Activated naive CD4-positive, alpha-beta T cell treated with anti-CD3 and anti-CD28 coated beads for 36 hours (primary cell): ENCODE results near the gene TMEM167A. TPM values are rescaled to one million over a fixed set of nuclear protein-coding genes. Genes with fewer than 3 reads are reported as not detected.

Experiments used
- CTCF ChIA-PET: fragments of 350-600 bp; sonication (Branson Sonifier 250); formaldehyde crosslinking; loops from one replicate; lab custom pipeline; 2021; ENCODE audit warnings: antibody characterized with exemption; lab: Charles Lee
- DNase-seq: peaks from one replicate; pipeline ENCODE4 v3.0.0-alpha.2; 2020
- H3K27ac Mint-ChIP-seq: one replicate; pipeline ENCODE4 v1.8.0; 2021; ENCODE audit warnings: mild to moderate bottlenecking, mixed read lengths
- H3K27me3 Mint-ChIP-seq: one replicate; pipeline ENCODE4 v1.8.0; 2021; ENCODE audit warnings: low read depth, mixed read lengths
- H3K36me3 Mint-ChIP-seq: one replicate; pipeline ENCODE4 v1.8.0; 2021; ENCODE audit warnings: low read depth, mixed read lengths
- H3K4me1 Mint-ChIP-seq: one replicate; pipeline ENCODE4 v1.8.0; 2021; ENCODE audit warnings: low read depth, mixed read lengths
- H3K4me3 Mint-ChIP-seq: one replicate; pipeline ENCODE4 v1.8.0; 2021; ENCODE audit warnings: mild to moderate bottlenecking, moderate library complexity, mixed read lengths
- H3K9me3 Mint-ChIP-seq: one replicate; pipeline ENCODE4 v1.8.0; 2021; ENCODE audit warnings: mixed read lengths
- intact Hi-C: fragments of 100-400 bp; cut with micrococcal nuclease; formaldehyde crosslinking; loops from one replicate; pipeline ENCODE4 v1.15.1; 2023
- total RNA-seq, 2 experiments: library from RNA; stranded (reverse); gene quantifications; one replicate each; pipeline ENCODE4 v1.2.3, GENCODE V29; 2021

TMEM167A gene
- total RNA-seq, 2 experiments from 2014 or later: 58.8 to 64.4 TPM

DNA sequence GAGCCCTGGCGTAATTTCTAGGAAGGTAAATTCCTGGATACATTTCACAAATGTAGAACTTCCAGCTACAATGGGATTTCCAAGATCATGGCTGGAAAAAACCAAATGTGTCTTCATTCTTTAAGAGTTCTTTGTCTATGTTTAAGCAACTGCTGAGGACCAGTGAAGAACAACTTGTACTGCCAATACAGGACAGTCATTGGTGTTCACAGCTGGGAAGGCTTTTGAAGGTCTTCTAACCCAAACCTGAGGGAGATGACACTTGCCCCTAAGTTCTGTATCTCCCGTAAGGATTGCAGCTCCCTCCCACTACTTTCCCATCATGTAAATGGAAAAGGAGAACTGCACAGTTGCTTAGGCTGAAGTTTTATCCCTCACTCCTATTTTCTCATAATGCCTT, 28.4 kb downstream of the TMEM167A start:
- H3K27ac Mint-ChIP-seq: no peak overlapping the region
- DNase-seq: no peak
- no peaks in the 10 kb centered on the region for H3K27me3 Mint-ChIP-seq
- no peaks in the 10 kb centered on the region for H3K4me1 Mint-ChIP-seq
- CTCF ChIA-PET: no interaction called here
- H3K36me3 Mint-ChIP-seq: peaks cover 27% of the 10 kb centered on the region
- H3K4me3 Mint-ChIP-seq: no peak overlapping the region
- intact Hi-C loops: no loop called here
- no peaks in the 10 kb centered on the region for H3K9me3 Mint-ChIP-seq

DNA sequence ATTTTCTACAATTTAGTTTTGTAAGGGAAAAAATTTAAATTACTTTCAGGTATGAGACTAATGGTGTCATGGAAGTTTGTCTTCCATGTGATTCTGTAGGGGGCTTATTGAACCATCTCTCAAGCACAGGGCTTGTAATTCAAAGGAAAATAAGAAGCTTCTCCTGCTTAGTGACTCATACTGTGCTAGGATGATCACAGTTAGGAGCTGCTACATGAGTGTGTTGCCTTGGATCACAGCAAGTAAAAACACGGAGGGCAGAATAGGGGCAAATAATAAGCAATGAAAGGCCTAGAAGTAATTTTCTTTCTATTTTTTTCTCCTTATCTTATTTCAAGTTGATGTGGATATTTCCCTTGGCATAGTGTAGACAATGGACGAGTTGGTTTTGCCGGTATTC, 28.9 kb downstream of the TMEM167A start:
- intact Hi-C loops: no loop called here
- no peaks in the 10 kb centered on the region for H3K9me3 Mint-ChIP-seq
- CTCF ChIA-PET: no interaction called here
- H3K4me1 Mint-ChIP-seq: no peaks in the 10 kb centered on the region
- no peak overlapping the region for H3K27ac Mint-ChIP-seq
- H3K36me3 Mint-ChIP-seq: peaks cover 27% of the 10 kb centered on the region
- no peak overlapping the region for H3K4me3 Mint-ChIP-seq
- no peaks in the 10 kb centered on the region for H3K27me3 Mint-ChIP-seq
- DNase-seq: no peak

DNA sequence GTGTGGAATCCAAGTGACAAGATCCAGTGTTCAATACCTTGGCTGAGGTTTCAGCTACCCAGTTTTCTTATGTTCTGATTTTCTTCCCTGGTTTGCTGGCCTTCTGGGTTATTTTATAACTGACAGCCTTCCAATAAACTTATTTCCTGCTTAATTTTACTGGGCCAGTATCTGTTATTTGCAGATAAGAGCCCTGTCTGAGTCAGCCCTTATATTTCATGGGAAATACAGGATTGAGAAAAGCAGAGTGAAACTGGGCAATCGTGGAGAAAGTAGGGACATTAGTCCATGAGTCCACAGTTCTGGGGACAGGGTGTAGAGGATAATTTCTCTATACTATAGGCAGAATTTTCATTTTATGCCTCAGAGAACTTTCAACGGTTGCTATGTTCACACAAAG, 32.3 kb downstream of the TMEM167A start:
- CTCF ChIA-PET: no interaction called here
- H3K27ac Mint-ChIP-seq: no peak overlapping the region
- H3K27me3 Mint-ChIP-seq: no peaks in the 10 kb centered on the region

DNA sequence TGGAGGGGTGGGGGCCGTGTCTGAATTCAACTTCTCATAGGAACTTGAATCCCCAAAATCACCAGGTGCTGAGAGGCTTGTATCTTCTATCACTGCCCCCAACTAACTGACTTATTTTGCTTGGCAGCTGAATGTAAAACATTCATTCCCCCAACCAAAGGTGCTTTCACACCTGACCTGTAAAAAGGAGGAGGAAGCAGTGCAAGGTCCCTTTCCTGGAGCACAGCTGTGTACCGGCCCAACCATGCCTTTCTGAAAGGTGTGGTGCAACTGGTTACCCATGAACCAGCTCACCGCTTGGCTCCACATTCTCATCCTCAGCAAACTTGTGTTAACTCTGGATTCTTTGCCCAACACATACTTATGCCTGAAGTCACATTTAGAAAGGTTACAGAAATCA, 34.7 kb downstream of the TMEM167A start:
- no peaks in the 10 kb centered on the region for H3K9me3 Mint-ChIP-seq
- CTCF ChIA-PET: no interaction called here
- no peak for DNase-seq
- intact Hi-C loops: no loop called here
- no peak overlapping the region for H3K4me3 Mint-ChIP-seq
- no peaks in the 10 kb centered on the region for H3K27me3 Mint-ChIP-seq
- peaks cover 7% of the 10 kb centered on the region for H3K4me1 Mint-ChIP-seq
- H3K36me3 Mint-ChIP-seq: peaks cover 16% of the 10 kb centered on the region
- no peak overlapping the region for H3K27ac Mint-ChIP-seq

More for the DNA sequence above, 32.3 kb downstream of the TMEM167A start:
- Mint-ChIP-seq H3K4me3 (no peak overlapping the region), H3K36me3 (peaks cover 20% of the 10 kb centered on the region), H3K4me1 (no peaks in the 10 kb centered on the region), H3K9me3 (no peaks in the 10 kb centered on the region)
- intact Hi-C loops: no loop called here
- no peak for DNase-seq

DNA sequence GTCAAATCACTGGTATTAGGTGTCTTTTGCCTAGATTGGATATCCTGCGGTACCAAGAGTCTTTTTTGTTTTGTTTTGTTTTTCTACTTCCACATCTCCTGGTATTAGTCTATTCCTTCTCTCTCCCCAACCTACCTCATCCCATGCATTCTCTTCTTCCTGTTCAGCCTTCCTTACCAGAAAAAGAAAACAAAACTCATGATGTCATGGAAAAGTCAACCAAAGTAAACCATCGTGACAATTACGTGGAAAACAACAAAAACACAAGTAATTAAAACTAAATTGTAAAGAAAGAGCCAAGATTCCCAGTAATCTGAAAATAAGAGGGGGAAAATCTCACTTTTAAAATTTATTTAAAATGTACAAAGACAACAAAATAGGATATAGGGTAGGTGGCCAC, 38.3 kb downstream of the TMEM167A start:
- Mint-ChIP-seq H3K36me3 (peaks cover 11% of the 10 kb centered on the region), H3K4me1 (peaks cover 13% of the 10 kb centered on the region), H3K9me3 (no peaks in the 10 kb centered on the region), H3K4me3 (no peak overlapping the region), H3K27ac (no peak overlapping the region), H3K27me3 (no peaks in the 10 kb centered on the region)
- intact Hi-C loops: no loop called here
- DNase-seq: no peak
- CTCF ChIA-PET: no interaction called here

DNA sequence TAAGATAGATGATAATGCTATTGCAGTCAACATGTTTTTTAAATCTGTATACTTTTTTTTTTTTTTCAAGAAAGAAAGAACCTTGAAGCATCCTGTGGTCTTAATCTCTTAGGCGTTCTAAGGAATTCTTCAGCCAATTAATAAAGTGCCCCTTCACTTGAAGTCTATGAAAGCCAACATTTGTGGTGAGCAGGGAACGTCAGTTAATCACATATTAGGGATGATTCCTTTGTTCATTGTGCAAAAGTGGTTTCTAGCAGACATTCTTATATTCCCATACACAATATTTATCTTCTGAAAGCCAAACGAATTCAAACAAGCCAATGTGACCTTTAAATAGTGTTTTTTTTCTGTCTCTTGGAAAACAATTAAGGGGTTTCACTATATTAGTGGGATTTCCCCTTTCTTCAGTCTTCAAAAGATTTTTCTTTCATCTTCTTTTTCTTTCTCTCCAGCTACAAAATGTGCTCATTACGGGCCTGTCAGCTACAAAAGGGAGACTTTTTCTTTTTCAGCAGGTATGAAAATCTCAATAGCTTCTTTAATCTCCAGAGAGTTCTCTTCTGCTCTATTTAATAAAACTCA, 40.1 kb downstream of the TMEM167A start:
- H3K4me1 Mint-ChIP-seq: peaks cover 13% of the 10 kb centered on the region
- intact Hi-C loops: no loop called here
- no peaks in the 10 kb centered on the region for H3K9me3 Mint-ChIP-seq
- H3K27me3 Mint-ChIP-seq: no peaks in the 10 kb centered on the region
- no peak for DNase-seq
- no peak overlapping the region for H3K27ac Mint-ChIP-seq
- H3K36me3 Mint-ChIP-seq: peaks cover 2% of the 10 kb centered on the region
- CTCF ChIA-PET: interaction anchor here (0.6 kb wide), 2 partner anchors 441 to 1543 kb away, joined by 4 to 6 read pairs; no protein-coding TSS in a partner anchor
- no peak overlapping the region for H3K4me3 Mint-ChIP-seq

DNA sequence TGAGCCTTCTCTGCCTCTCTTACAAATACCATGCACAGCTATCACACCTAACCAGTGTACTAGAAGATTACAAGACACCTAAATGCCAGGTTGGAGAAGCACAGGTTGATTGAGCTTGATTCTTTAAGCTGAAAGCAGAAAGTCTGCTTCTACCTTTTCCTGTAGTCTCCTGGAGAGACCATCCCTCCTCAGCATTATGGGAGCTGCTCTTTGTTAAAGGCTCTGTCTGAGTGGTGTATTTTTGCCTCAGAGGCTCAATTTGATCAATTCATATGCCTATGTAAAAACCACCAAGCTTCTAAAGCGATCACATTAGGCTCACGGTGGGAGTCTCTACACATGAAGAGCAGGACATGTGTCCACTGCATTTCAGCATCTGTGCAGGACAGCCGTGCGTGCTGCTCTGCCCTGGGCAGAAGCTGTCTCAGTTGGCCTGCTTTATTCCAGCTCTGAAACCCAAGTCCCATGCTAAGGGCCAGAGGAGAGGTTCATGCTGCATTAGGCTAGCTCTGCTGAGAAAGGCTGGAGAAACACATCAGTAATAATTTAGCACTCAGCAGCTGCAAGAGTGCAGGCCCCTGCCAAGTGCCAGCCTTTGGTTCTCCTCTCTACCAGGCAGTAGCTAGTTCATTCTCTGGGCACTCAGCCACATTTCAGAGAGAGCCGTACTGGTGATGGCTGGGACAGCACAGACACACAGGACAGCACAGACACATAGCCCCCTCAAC, 41.7 kb downstream of the TMEM167A start:
- Mint-ChIP-seq H3K27me3 (no peaks in the 10 kb centered on the region), H3K36me3 (peaks cover 2% of the 10 kb centered on the region), H3K4me1 (peaks cover 13% of the 10 kb centered on the region), H3K27ac (no peak overlapping the region), H3K4me3 (no peak overlapping the region), H3K9me3 (no peaks in the 10 kb centered on the region)
- no peak for DNase-seq
- CTCF ChIA-PET: no interaction called here
- intact Hi-C loops: no loop called here

DNA sequence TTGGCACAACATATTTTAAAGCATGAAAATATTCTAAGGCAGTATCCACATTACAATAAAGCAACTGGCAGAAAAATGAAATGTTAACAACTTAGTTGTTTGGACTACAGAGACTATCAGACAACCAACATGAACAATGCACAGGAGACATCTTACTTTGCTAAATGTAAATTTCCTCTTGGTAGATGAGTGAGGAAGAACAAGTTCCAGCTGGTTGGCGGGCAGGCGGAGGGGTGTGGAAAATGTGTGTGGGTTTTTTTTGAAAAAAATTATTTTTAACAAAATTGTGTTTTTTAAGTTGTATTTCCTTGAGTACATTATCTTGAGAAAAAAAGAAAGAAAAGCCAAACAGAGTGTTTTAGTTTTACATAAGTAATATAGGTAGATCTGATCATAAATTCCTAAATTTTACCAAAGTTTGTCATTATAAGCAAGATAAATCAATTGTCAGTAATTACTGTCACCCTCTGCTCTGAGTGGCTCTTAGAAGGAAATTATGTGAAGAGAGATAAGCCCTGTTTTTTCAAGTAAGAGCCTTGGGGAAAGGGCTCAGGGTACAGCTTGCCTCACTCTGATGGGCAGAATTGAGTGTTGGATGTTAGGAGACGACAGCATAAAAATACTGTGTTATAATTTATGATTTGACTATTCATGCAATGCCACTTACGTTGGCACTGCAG, 42.5 kb downstream of the TMEM167A start:
- intact Hi-C loops: no loop called here
- no peaks in the 10 kb centered on the region for H3K27me3 Mint-ChIP-seq
- H3K4me1 Mint-ChIP-seq: peaks cover 13% of the 10 kb centered on the region
- CTCF ChIA-PET: no interaction called here
- peaks cover 2% of the 10 kb centered on the region for H3K36me3 Mint-ChIP-seq
- H3K4me3 Mint-ChIP-seq: no peak overlapping the region
- H3K27ac Mint-ChIP-seq: no peak overlapping the region
- no peak for DNase-seq
- H3K9me3 Mint-ChIP-seq: no peaks in the 10 kb centered on the region

DNA sequence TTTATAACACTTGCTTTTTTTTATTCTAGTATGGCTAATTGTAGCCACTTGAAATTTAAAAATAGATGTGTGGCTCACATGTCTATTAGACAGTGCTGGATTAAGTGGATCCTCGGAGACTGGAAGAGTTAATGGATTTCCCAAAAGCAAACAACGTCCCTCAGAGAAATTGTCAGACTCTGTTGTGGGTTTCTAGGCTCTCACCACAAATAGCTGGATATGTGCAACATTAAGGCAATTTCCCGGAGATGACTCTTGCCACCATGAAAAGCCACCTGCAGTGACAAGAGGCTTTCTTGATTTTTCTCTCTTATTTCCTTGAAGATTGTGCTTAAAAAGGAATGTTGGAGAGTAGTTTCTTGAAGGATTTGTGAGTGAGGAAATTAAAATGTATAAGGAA, 43.2 kb downstream of the TMEM167A start:
- Mint-ChIP-seq H3K36me3 (peaks cover 2% of the 10 kb centered on the region), H3K4me1 (peaks cover 13% of the 10 kb centered on the region), H3K27me3 (no peaks in the 10 kb centered on the region), H3K9me3 (no peaks in the 10 kb centered on the region), H3K27ac (no peak overlapping the region), H3K4me3 (no peak overlapping the region)
- intact Hi-C loops: no loop called here
- CTCF ChIA-PET: no interaction called here
- no peak for DNase-seq

DNA sequence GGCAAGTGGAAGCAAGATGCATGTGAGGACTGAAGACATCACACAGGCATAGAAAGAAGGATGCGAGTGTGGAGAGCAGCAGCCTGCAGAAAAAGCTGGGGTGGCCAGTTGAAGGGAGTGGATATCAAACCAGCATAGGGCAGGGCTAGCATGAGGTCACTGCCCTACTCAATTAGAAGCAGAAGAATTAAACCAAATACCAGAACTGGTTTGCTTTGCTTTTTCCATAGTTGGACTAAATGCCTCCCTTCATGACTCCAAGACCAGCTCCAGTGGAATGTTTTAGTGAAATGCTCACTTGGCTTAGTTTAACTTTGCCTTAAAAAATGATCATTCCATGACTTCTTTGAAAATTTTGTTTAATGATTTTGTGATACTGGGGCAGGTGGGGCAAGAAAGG, 45.8 kb downstream of the TMEM167A start:
- intact Hi-C loops: no loop called here
- CTCF ChIA-PET: no interaction called here
- no peaks in the 10 kb centered on the region for H3K4me1 Mint-ChIP-seq
- H3K27ac Mint-ChIP-seq: no peak overlapping the region
- no peaks in the 10 kb centered on the region for H3K36me3 Mint-ChIP-seq
- H3K4me3 Mint-ChIP-seq: no peak overlapping the region
- no peak for DNase-seq
- no peaks in the 10 kb centered on the region for H3K9me3 Mint-ChIP-seq
- no peaks in the 10 kb centered on the region for H3K27me3 Mint-ChIP-seq

DNA sequence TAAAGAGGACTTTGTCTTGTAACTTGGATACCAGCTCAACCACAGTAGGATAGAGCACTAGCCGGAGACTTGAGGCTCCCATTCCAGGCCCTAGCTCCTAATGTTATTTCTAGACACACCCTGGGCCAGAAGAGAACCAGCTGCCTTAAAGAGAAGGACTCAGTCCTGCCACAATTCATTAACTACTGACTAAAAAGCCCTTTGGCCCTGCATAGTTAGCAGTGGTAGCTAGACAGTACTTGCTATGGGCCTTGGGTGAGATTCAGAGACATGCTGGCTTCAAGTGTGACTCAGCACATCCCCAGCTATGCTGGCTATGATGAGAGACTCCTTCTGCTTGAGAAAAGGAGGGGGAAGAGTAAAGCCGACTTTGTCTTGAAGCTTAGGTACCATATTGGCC, 47.3 kb downstream of the TMEM167A start:
- DNase-seq: no peak
- H3K27me3 Mint-ChIP-seq: no peaks in the 10 kb centered on the region
- intact Hi-C loops: no loop called here
- H3K36me3 Mint-ChIP-seq: no peaks in the 10 kb centered on the region
- H3K9me3 Mint-ChIP-seq: no peaks in the 10 kb centered on the region
- no peak overlapping the region for H3K4me3 Mint-ChIP-seq
- H3K4me1 Mint-ChIP-seq: no peaks in the 10 kb centered on the region
- CTCF ChIA-PET: interaction anchor here (0.9 kb wide), 1 partner anchor 36 kb away, joined by 6 read pairs; no protein-coding TSS in a partner anchor
- no peak overlapping the region for H3K27ac Mint-ChIP-seq

DNA sequence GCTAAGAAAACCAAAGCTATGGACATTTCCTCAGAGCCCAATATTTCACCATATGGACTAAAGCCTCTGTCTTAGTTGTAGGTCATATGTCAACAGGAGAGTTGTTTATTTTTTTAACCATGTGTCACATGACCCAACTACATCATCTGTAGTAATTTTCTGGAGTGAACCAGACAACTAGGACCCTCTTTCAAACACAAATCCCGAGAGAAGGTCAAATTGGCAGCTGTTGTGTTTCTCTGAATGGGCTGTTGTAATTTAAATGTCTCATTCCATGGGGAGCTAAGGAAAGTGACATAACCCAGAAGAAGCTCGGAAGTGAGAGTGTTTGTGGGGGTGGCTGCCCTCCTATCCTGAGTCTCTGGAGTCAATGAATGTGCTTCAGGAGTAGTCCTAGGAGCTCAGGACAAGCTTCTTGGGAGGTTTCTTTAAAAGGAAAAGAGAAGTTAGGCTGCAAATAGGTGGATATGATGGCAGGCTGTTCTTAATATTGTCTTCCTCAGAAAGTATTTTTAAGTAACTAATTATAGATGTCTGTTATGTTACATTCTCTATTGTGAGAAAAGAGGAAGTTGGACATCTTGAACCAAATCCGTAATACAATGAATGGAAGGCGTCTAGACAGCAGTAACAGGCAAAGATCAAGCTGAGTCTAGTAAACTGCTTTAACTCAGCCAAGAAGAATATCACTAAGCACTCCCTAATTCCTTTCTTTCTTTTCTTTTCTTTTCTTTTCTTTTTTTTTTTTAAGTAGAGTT, 50.1 kb downstream of the TMEM167A start:
- H3K4me3 Mint-ChIP-seq: no peak overlapping the region
- H3K9me3 Mint-ChIP-seq: no peaks in the 10 kb centered on the region
- no peak for DNase-seq
- H3K36me3 Mint-ChIP-seq: no peaks in the 10 kb centered on the region
- intact Hi-C loops: no loop called here
- CTCF ChIA-PET: no interaction called here
- no peaks in the 10 kb centered on the region for H3K27me3 Mint-ChIP-seq
- H3K27ac Mint-ChIP-seq: no peak overlapping the region
- no peaks in the 10 kb centered on the region for H3K4me1 Mint-ChIP-seq
